Measurements from ENCODE around the gene KRT37. TPM values are rescaled to one million over a fixed set of nuclear protein-coding genes. Genes with fewer than 3 reads are reported as not detected.

The KRT37 gene
- total RNA-seq, 1 experiment from 2014 or later = 3.2 TPM

GRCh38 chr17:41453066-41453465 lies 28.7 kb upstream of the KRT37 start:
- intact Hi-C loops (cut with micrococcal nuclease) = no loop called here
- Histone ChIP-seq H3F3A (ENCODE audit: low read length, unreplicated experiment) (no peaks in the 10 kb centered on the region), H4K20me1 (ENCODE audit: low read length) (no peaks in the 10 kb centered on the region), H3K36me3 (ENCODE audit: low read depth, low read length) (no peaks in the 10 kb centered on the region), H3K79me2 (ENCODE audit: low read length) (no peaks in the 10 kb centered on the region), H3K9ac (ENCODE audit: low read length) (no peak overlapping the region), H3K4me2 (ENCODE audit: low read length) (no peak overlapping the region), H2AFZ (ENCODE audit: low read length) (no peak overlapping the region), H3K27me3 (ENCODE audit: low read length) (no peaks in the 10 kb centered on the region), H3K9me2 (replicated peaks; ENCODE audit: low read length) (no peaks in the 10 kb centered on the region), H3K9me3 (ENCODE audit: low read length) (no peaks in the 10 kb centered on the region), H3K4me1 (ENCODE audit: insufficient read depth, low read length) (no peaks in the 10 kb centered on the region), H3K27ac (ENCODE audit: low read length) (no peak overlapping the region), H3K4me3 (ENCODE audit: low read length) (no peak overlapping the region)
- no TSS peak for BruUV-seq (replicated peaks)
- POLR2A ChIA-PET (ENCODE audit: unreplicated experiment) = interaction anchor here (0.6 kb wide), 1 partner anchor 849 kb away, joined by 6 read pairs; no protein-coding TSS in a partner anchor
- DNase-seq (no peak), ATAC-seq (no peak)
- no peak for TF ChIP-seq EZH2 (IDR thresholded peaks at IDR 0.05; ENCODE audit: low read length, unreplicated experiment)
- TF ChIP-seq CTCF (conservative IDR thresholded peaks at IDR 0.05; ENCODE audit: low read depth, low read length) = no peak
- no peak for TF ChIP-seq EZH2phosphoT487 (IDR thresholded peaks at IDR 0.05; ENCODE audit: borderline replicate concordance, low read length)
- CTCF ChIA-PET = no interaction called here

DNA sequence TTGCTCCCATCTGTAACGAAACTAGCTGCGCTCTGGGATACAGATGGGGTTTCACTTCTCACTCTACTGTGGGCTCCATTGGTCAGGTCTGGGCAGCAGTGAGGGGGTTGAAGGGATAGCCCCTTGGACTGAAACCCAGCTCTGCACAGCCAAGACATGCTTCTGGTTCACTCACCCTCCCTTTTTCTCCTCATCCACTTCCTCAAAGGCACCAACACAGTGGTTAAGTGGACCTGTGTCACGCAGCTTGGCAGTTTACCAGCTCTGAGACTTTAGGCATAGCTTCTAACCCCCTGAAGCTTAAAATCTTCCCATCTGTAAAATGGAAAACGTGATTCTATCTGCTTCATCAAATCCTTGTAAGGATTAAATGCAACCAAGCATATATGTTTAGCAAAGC lies 27.9 kb upstream of the KRT37 start:
- Histone ChIP-seq H2AFZ (ENCODE audit: low read length) (no peak overlapping the region), H3K4me3 (ENCODE audit: low read length) (no peak overlapping the region), H3K9ac (ENCODE audit: low read length) (no peak overlapping the region), H3K9me2 (replicated peaks; ENCODE audit: low read length) (no peaks in the 10 kb centered on the region), H3K27ac (ENCODE audit: low read length) (no peak overlapping the region), H3K36me3 (ENCODE audit: low read depth, low read length) (no peaks in the 10 kb centered on the region), H3K27me3 (ENCODE audit: low read length) (no peaks in the 10 kb centered on the region), H3K4me1 (ENCODE audit: insufficient read depth, low read length) (no peaks in the 10 kb centered on the region), H3K4me2 (ENCODE audit: low read length) (no peak overlapping the region), H3K9me3 (ENCODE audit: low read length) (no peaks in the 10 kb centered on the region), H3F3A (ENCODE audit: low read length, unreplicated experiment) (no peaks in the 10 kb centered on the region), H3K79me2 (ENCODE audit: low read length) (no peaks in the 10 kb centered on the region), H4K20me1 (ENCODE audit: low read length) (no peaks in the 10 kb centered on the region)
- POLR2A ChIA-PET (ENCODE audit: unreplicated experiment) = no interaction called here
- DNase-seq (no peak), ATAC-seq (no peak)
- CTCF ChIA-PET = no interaction called here
- intact Hi-C loops (cut with micrococcal nuclease) = no loop called here
- TF ChIP-seq CTCF (conservative IDR thresholded peaks at IDR 0.05; ENCODE audit: low read depth, low read length) = no peak
- no peak for TF ChIP-seq EZH2phosphoT487 (IDR thresholded peaks at IDR 0.05; ENCODE audit: borderline replicate concordance, low read length)
- TF ChIP-seq EZH2 (IDR thresholded peaks at IDR 0.05; ENCODE audit: low read length, unreplicated experiment) = no peak
- no TSS peak for BruUV-seq (replicated peaks)

GRCh38 chr17:41451154-41451728 lies 26.9 kb upstream of the KRT37 start:
- Histone ChIP-seq H2AFZ (ENCODE audit: low read length) (no peak overlapping the region), H3K9me2 (replicated peaks; ENCODE audit: low read length) (no peaks in the 10 kb centered on the region), H3K4me1 (ENCODE audit: insufficient read depth, low read length) (peaks cover 6% of the 10 kb centered on the region; the same call in 1 of the 2 replicates), H3K9me3 (ENCODE audit: low read length) (no peaks in the 10 kb centered on the region), H3K9ac (ENCODE audit: low read length) (no peak overlapping the region), H3K27ac (ENCODE audit: low read length) (no peak overlapping the region), H3K36me3 (ENCODE audit: low read depth, low read length) (no peaks in the 10 kb centered on the region), H3K4me3 (ENCODE audit: low read length) (no peak overlapping the region), H3K79me2 (ENCODE audit: low read length) (no peaks in the 10 kb centered on the region), H4K20me1 (ENCODE audit: low read length) (no peaks in the 10 kb centered on the region), H3F3A (ENCODE audit: low read length, unreplicated experiment) (no peaks in the 10 kb centered on the region), H3K27me3 (ENCODE audit: low read length) (no peaks in the 10 kb centered on the region), H3K4me2 (ENCODE audit: low read length) (no peak overlapping the region)
- no peak for TF ChIP-seq CTCF (conservative IDR thresholded peaks at IDR 0.05; ENCODE audit: low read depth, low read length)
- no peak for TF ChIP-seq EZH2 (IDR thresholded peaks at IDR 0.05; ENCODE audit: low read length, unreplicated experiment)
- TF ChIP-seq EZH2phosphoT487 (IDR thresholded peaks at IDR 0.05; ENCODE audit: borderline replicate concordance, low read length) = no peak
- ATAC-seq (no peak), DNase-seq (peak; percentile 5)
- POLR2A ChIA-PET (ENCODE audit: unreplicated experiment) = no interaction called here
- no TSS peak for BruUV-seq (replicated peaks)
- CTCF ChIA-PET = no interaction called here
- intact Hi-C loops (cut with micrococcal nuclease) = no loop called here

Data from PC-3 (cell line).